Activated CD4-positive, alpha-beta memory T cell treated with anti-CD3 and anti-CD28 coated beads, Interleukin-2, amount 10 ng/mL, durations not matched to agents 7 days and 5 days (primary cell): ENCODE data around the gene PCDHGC3. TPM values are rescaled to one million over a fixed set of nuclear protein-coding genes. Genes with fewer than 3 reads are reported as not detected.

Experiments used
- CTCF ChIA-PET: fragments of 350-600 bp; sonication (Branson Sonifier 250); formaldehyde crosslinking; loops from one replicate; lab custom pipeline; 2021; ENCODE audit warnings: antibody characterized with exemption, inconsistent platforms; lab: Charles Lee
- POLR2A ChIA-PET: fragments of 350-600 bp; sonication (Branson Sonifier 250); formaldehyde crosslinking; loops from one replicate; lab custom pipeline; 2021; ENCODE audit warnings: antibody characterized with exemption; lab: Charles Lee
- DNase-seq: peaks from one replicate; pipeline ENCODE4 v3.0.0-alpha.2; 2020
- H3K27ac Mint-ChIP-seq: one replicate; pipeline ENCODE4 v1.8.0; 2021; ENCODE audit warnings: mild to moderate bottlenecking, mixed read lengths
- H3K27me3 Mint-ChIP-seq: one replicate; pipeline ENCODE4 v1.8.0; 2021; ENCODE audit warnings: mixed read lengths
- H3K36me3 Mint-ChIP-seq: one replicate; pipeline ENCODE4 v1.8.0; 2021; ENCODE audit warnings: low read depth, mixed read lengths
- H3K4me1 Mint-ChIP-seq: one replicate; pipeline ENCODE4 v1.8.0; 2021; ENCODE audit warnings: mixed read lengths
- H3K4me3 Mint-ChIP-seq: one replicate; pipeline ENCODE4 v1.8.0; 2021; ENCODE audit warnings: mild to moderate bottlenecking, mixed read lengths
- H3K9me3 Mint-ChIP-seq: one replicate; pipeline ENCODE4 v1.8.0; 2021; ENCODE audit warnings: mixed read lengths
- total RNA-seq, 2 experiments: library from RNA; stranded (reverse); gene quantifications; one replicate each; pipeline ENCODE4 v1.2.3, GENCODE V29; 2021

The PCDHGC3 gene
- total RNA-seq, 2 experiments from 2014 or later, result not detected

GRCh38 chr5:141488591-141489561, 13.1 kb downstream of the PCDHGC3 start, which contains the start of gene PCDHGC5:
Gene PCDHGC5, plus strand, starts transcription at chr5:141489081. Its CDS starts 160 bp downstream, at chr5:141489241.
- no peaks in the 10 kb centered on the region for H3K9me3 Mint-ChIP-seq
- H3K4me1 Mint-ChIP-seq, result peaks cover 4% of the 10 kb centered on the region

GRCh38 chr5:141489841-141490240, 14.1 kb downstream of the PCDHGC3 start:
- CTCF ChIA-PET, result interaction anchor here (1.0 kb wide), 1 partner anchor 23 kb away, joined by 4 read pairs; no protein-coding TSS in a partner anchor
- H3K9me3 Mint-ChIP-seq, result no peaks in the 10 kb centered on the region

More at GRCh38 chr5:141488591-141489561, 13.1 kb downstream of the PCDHGC3 start, which contains the start of gene PCDHGC5:
- no peaks in the 10 kb centered on the region for H3K36me3 Mint-ChIP-seq
- no peak within 1 kb of the TSS for H3K27ac Mint-ChIP-seq
- no peak within 1 kb of the TSS for H3K4me3 Mint-ChIP-seq
- POLR2A ChIA-PET, result no interaction called here
- no peak for DNase-seq
- peaks cover 84% of the 10 kb centered on the region for H3K27me3 Mint-ChIP-seq
- CTCF ChIA-PET, result interaction anchor here (0.6 to 1.0 kb wide), 2 partner anchors 24 to 966 kb away, joined by 3 to 4 read pairs; no protein-coding TSS in a partner anchor

GRCh38 chr5:141490271-141490670, 14.5 kb downstream of the PCDHGC3 start:
- no peak overlapping the region for H3K4me3 Mint-ChIP-seq
- no peaks in the 10 kb centered on the region for H3K36me3 Mint-ChIP-seq
- DNase-seq, result no peak
- H3K4me1 Mint-ChIP-seq, result peaks cover 4% of the 10 kb centered on the region
- no peaks in the 10 kb centered on the region for H3K9me3 Mint-ChIP-seq
- POLR2A ChIA-PET, result no interaction called here
- CTCF ChIA-PET, result no interaction called here
- peaks cover 83% of the 10 kb centered on the region for H3K27me3 Mint-ChIP-seq
- no peak overlapping the region for H3K27ac Mint-ChIP-seq

More at GRCh38 chr5:141489841-141490240, 14.1 kb downstream of the PCDHGC3 start:
- no peaks in the 10 kb centered on the region for H3K36me3 Mint-ChIP-seq
- no peak overlapping the region for H3K27ac Mint-ChIP-seq
- no peak for DNase-seq
- POLR2A ChIA-PET, result no interaction called here
- peaks cover 84% of the 10 kb centered on the region for H3K27me3 Mint-ChIP-seq
- peaks cover 4% of the 10 kb centered on the region for H3K4me1 Mint-ChIP-seq
- no peak overlapping the region for H3K4me3 Mint-ChIP-seq

GRCh38 chr5:141490771-141491170, 15.0 kb downstream of the PCDHGC3 start:
- Mint-ChIP-seq H3K27me3 (peaks cover 83% of the 10 kb centered on the region), H3K27ac (no peak overlapping the region), H3K4me1 (peaks cover 8% of the 10 kb centered on the region), H3K36me3 (no peaks in the 10 kb centered on the region), H3K9me3 (no peaks in the 10 kb centered on the region), H3K4me3 (no peak overlapping the region)
- CTCF ChIA-PET, result no interaction called here
- no peak for DNase-seq
- POLR2A ChIA-PET, result no interaction called here

GRCh38 chr5:141491323-141492167, 15.8 kb downstream of the PCDHGC3 start:
- Mint-ChIP-seq H3K4me3 (no peak overlapping the region), H3K36me3 (no peaks in the 10 kb centered on the region), H3K4me1 (peaks cover 8% of the 10 kb centered on the region), H3K9me3 (no peaks in the 10 kb centered on the region), H3K27ac (no peak overlapping the region), H3K27me3 (peaks cover 82% of the 10 kb centered on the region)
- ChIA-PET POLR2A (no interaction called here), CTCF (interaction anchor here (1.0 kb wide), 1 partner anchor 21 kb away, joined by 4 read pairs; no protein-coding TSS in a partner anchor)
- DNase-seq, result no peak

- H3K36me3 Mint-ChIP-seq, result no peaks in the 10 kb centered on the region
- H3K27ac Mint-ChIP-seq, result no peak overlapping the region
- POLR2A ChIA-PET, result interaction anchor here (1.7 kb wide), 1 partner anchor 172 kb away, joined by 4 read pairs; no protein-coding TSS in a partner anchor
- peaks cover 8% of the 10 kb centered on the region for H3K4me1 Mint-ChIP-seq
- H3K27me3 Mint-ChIP-seq, result peaks cover 78% of the 10 kb centered on the region
- CTCF ChIA-PET, result interaction anchor here (0.6 to 2.0 kb wide), 5 partner anchors 20 to 75 kb away, joined by 3 to 11 read pairs (median 3); no protein-coding TSS in a partner anchor
- DNase-seq, result no peak
- H3K9me3 Mint-ChIP-seq, result no peaks in the 10 kb centered on the region
- H3K4me3 Mint-ChIP-seq, result no peak overlapping the region
These were observed 16.6 kb downstream of the PCDHGC3 start for GRCh38 chr5:141492168-141492885.

- H3K4me1 Mint-ChIP-seq, result peaks cover 8% of the 10 kb centered on the region
- H3K4me3 Mint-ChIP-seq, result no peak overlapping the region
These were observed 18.0 kb downstream of the PCDHGC3 start for GRCh38 chr5:141493500-141494422.

GRCh38 chr5:141494761-141495452, 19.1 kb downstream of the PCDHGC3 start:
- peaks cover 66% of the 10 kb centered on the region for H3K27me3 Mint-ChIP-seq
- no peak for DNase-seq
- no peaks in the 10 kb centered on the region for H3K36me3 Mint-ChIP-seq
- H3K27ac Mint-ChIP-seq, result no peak overlapping the region
- POLR2A ChIA-PET, result interaction anchor here (0.6 kb wide), 1 partner anchor 749 kb away, joined by 3 read pairs; no protein-coding TSS in a partner anchor
- no peaks in the 10 kb centered on the region for H3K9me3 Mint-ChIP-seq
- H3K4me1 Mint-ChIP-seq, result peaks cover 8% of the 10 kb centered on the region
- CTCF ChIA-PET, result no interaction called here
- no peak overlapping the region for H3K4me3 Mint-ChIP-seq

More at GRCh38 chr5:141493500-141494422, 18.0 kb downstream of the PCDHGC3 start:
- H3K27ac Mint-ChIP-seq, result no peak overlapping the region
- no peaks in the 10 kb centered on the region for H3K36me3 Mint-ChIP-seq
- H3K9me3 Mint-ChIP-seq, result no peaks in the 10 kb centered on the region
- ChIA-PET POLR2A (interaction anchor here (0.8 to 1.7 kb wide), 4 partner anchors 13 to 174 kb away, joined by 3 to 4 read pairs (median 4); partner anchors contain the start of gene PCDHGC3), CTCF (interaction anchor here (0.7 to 2.0 kb wide), 4 partner anchors 19 to 124 kb away, joined by 3 to 11 read pairs (median 3); partner anchors contain the start of gene PCDHGB3)
- H3K27me3 Mint-ChIP-seq, result peaks cover 73% of the 10 kb centered on the region
- DNase-seq, result no peak

- DNase-seq, result no peak
- Mint-ChIP-seq H3K4me3 (no peak overlapping the region), H3K36me3 (no peaks in the 10 kb centered on the region), H3K27me3 (peaks cover 61% of the 10 kb centered on the region), H3K4me1 (peaks cover 8% of the 10 kb centered on the region), H3K27ac (no peak overlapping the region), H3K9me3 (no peaks in the 10 kb centered on the region)
- ChIA-PET POLR2A (no interaction called here), CTCF (no interaction called here)
These were observed 19.7 kb downstream of the PCDHGC3 start for GRCh38 chr5:141495453-141495811.

GRCh38 chr5:141496038-141496437, 20.3 kb downstream of the PCDHGC3 start:
- DNase-seq, result no peak
- Mint-ChIP-seq H3K9me3 (no peaks in the 10 kb centered on the region), H3K27me3 (peaks cover 55% of the 10 kb centered on the region), H3K4me1 (peaks cover 8% of the 10 kb centered on the region), H3K4me3 (no peak overlapping the region), H3K27ac (no peak overlapping the region), H3K36me3 (no peaks in the 10 kb centered on the region)
- POLR2A ChIA-PET, result no interaction called here
- CTCF ChIA-PET, result no interaction called here

GRCh38 chr5:141501761-141502160, 26.0 kb downstream of the PCDHGC3 start:
- ChIA-PET CTCF (no interaction called here), POLR2A (interaction anchor here (0.5 kb wide), 1 partner anchor 1832 kb away, joined by 3 read pairs; no protein-coding TSS in a partner anchor)
- H3K27ac Mint-ChIP-seq, result no peak overlapping the region
- H3K4me1 Mint-ChIP-seq, result no peaks in the 10 kb centered on the region
- no peak overlapping the region for H3K4me3 Mint-ChIP-seq
- DNase-seq, result no peak
- H3K36me3 Mint-ChIP-seq, result no peaks in the 10 kb centered on the region
- H3K27me3 Mint-ChIP-seq, result peaks cover 4% of the 10 kb centered on the region
- no peaks in the 10 kb centered on the region for H3K9me3 Mint-ChIP-seq
